GM12872 (cell line): ENCODE measurements around the gene HDAC9.

Experiments
- CTCF ChIP-seq: IDR thresholded peaks from 3 replicates; pipeline ENCODE4 v1.5.1; 2011; ENCODE audit warnings: low read depth, mild to moderate bottlenecking, low read length, moderate library complexity; ENCODE audit not compliant: insufficient read depth

HDAC9 gene

GRCh38 chr7:18900803-18901202, 405.3 kb downstream of the HDAC9 start:
- TF ChIP-seq CTCF, result no peak

- no peak for TF ChIP-seq CTCF
Measured at GRCh38 chr7:18901351-18901750, 405.8 kb downstream of the HDAC9 start.

GRCh38 chr7:18901982-18902421, 406.5 kb downstream of the HDAC9 start:
- no peak for TF ChIP-seq CTCF

- TF ChIP-seq CTCF, result no peak
Measured at GRCh38 chr7:18902892-18903291, 407.3 kb downstream of the HDAC9 start.

GRCh38 chr7:18903695-18904094, 408.1 kb downstream of the HDAC9 start:
- no peak for TF ChIP-seq CTCF

GRCh38 chr7:18905316-18905943, 409.9 kb downstream of the HDAC9 start:
- TF ChIP-seq CTCF, result no peak

- no peak for TF ChIP-seq CTCF
Measured at GRCh38 chr7:18906901-18907300, 411.4 kb downstream of the HDAC9 start.
